K562 (cell line): ENCODE data around the gene PAQR8. TPM values are rescaled to one million over a fixed set of nuclear protein-coding genes. Genes with fewer than 3 reads are reported as not detected.

Source experiments
- ATF7 ChIP-seq: fragments of 450-650 bp; IDR thresholded peaks from 2 replicates; pipeline ENCODE4 v1.7.1; 2014; ENCODE audit warnings: mild to moderate bottlenecking, moderate library complexity
- CBX8 ChIP-seq: fragments of 200-600 bp; sonication (generic); IDR thresholded peaks from 2 replicates; pipeline ENCODE4 v1.6.1; 2012; ENCODE audit warnings: borderline replicate concordance, mixed run types, low read depth, mild to moderate bottlenecking, moderate library complexity, mixed read lengths, low read length, control low read depth, inconsistent platforms; ENCODE audit not compliant: poor library complexity, severe bottlenecking; ENCODE audit errors: extremely low read depth
- FOXK1 ChIP-seq: sonication (generic); formaldehyde crosslinking; IDR thresholded peaks from 2 replicates; pipeline ENCODE4 v1.8.0; 2022; ENCODE audit warnings: missing genetic modification reagents, mild to moderate bottlenecking, borderline replicate concordance
- SIN3B ChIP-seq: fragments of 450-650 bp; IDR thresholded peaks from 2 replicates; pipeline ENCODE4 v1.6.1; 2017; ENCODE audit warnings: low read depth, mild to moderate bottlenecking, moderate library complexity
- SMAD1 ChIP-seq: fragments of 150-350 bp; IDR thresholded peaks from 2 replicates; pipeline ENCODE4 v1.6.1; 2014; ENCODE audit warnings: low read length, low read depth; ENCODE audit not compliant: partially characterized antibody
- TRIM28 ChIP-seq: fragments of 450-650 bp; IDR thresholded peaks from 2 replicates; pipeline ENCODE4 v1.6.1; 2017
- ZBTB33 ChIP-seq: sonication (generic); formaldehyde crosslinking; IDR thresholded peaks from 2 replicates; pipeline ENCODE4 v1.8.1; 2023; ENCODE audit warnings: mild to moderate bottlenecking, missing genetic modification reagents
- ZNF398 ChIP-seq: fragments of 250-450 bp; sonication (Bioruptor Pico); IDR thresholded peaks from 2 replicates; pipeline ENCODE4 v1.8.0; 2021; ENCODE audit warnings: moderate library complexity, mild to moderate bottlenecking, inconsistent platforms
- ZNF740 ChIP-seq, 3 experiments: fragments of 200-800 bp in 1 of 3; sonication (Bioruptor generic) in 1 of 3; sonication (generic) in 1 of 3; formaldehyde crosslinking in 1 of 3; IDR thresholded peaks; 2 replicates each; pipeline versions ENCODE4 v1.6.1 to v1.8.0; 2016 to 2022; ENCODE audit warnings: mild to moderate bottlenecking in 2 of 3, missing compliant biosample characterization in 2 of 3, missing genetic modification characterization in 2 of 3, missing genetic modification reagents in 1 of 3
- polyA plus RNA-seq, 8 experiments: library from polyadenylated mRNA; depleted of rRNA in 4 of 8; stranded (reverse) in 5 of 8; unstranded in 3 of 8; fragments of >200 nt; fragmentation: Nextera tagmentation in 2 of 8; fragmentation: Illumina TruSeq in 1 of 8; extraction: Ambion mirVana in 2 of 8; extraction: Trizol in 1 of 8; gene quantifications; 2 replicates each; pipeline versions ENCODE4 v1.2.1 to v1.2.3, GENCODE V29; 2011 to 2014; ENCODE audit warnings: inconsistent platforms in 1 of 8, missing spikeins in 1 of 8
- total RNA-seq, 7 experiments: library from RNA; depleted of rRNA in 6 of 7; stranded (reverse); fragments of >200 nt in 6 of 7; fragmentation: Illumina TruSeq in 2 of 7; extraction: Trizol in 2 of 7; gene quantifications; 2 replicates each; pipeline versions ENCODE4 v1.2.1 to v1.2.3, GENCODE V29; 2011 to 2021; ENCODE audit warnings: low replicate concordance in 1 of 7

The PAQR8 gene
- total and polyA plus RNA-seq, 9 of the 15 experiments (the other 6 are each of a cell fraction or from before 2014, with no cell fraction given) = 1.4 to 10.2 (median 3.5) TPM

- TF ChIP-seq CBX8 = no peak
- TF ChIP-seq TRIM28 = no peak
- no peak for TF ChIP-seq ZNF398 (CRISPR knock-in tag)
- TF ChIP-seq FOXK1 (CRISPR knock-in tag) = no peak
- no peak for TF ChIP-seq ATF7
- no peak for TF ChIP-seq SMAD1
- no peak for TF ChIP-seq ZNF740 (CRISPR knock-in tag; IDR thresholded peaks at IDR 0.05)
- no peak for TF ChIP-seq ZNF740 (tag; IDR thresholded peaks at IDR 0.05)
- TF ChIP-seq SIN3B = no peak
- TF ChIP-seq ZBTB33 (CRISPR knock-in tag) = no peak
- TF ChIP-seq, all 486 proteins: peak for 0
Observed at GRCh38 chr6:52375780-52376556, 14.0 kb downstream of the PAQR8 start (continued).
